SK-N-SH treated with all-trans-retinoic acid at 6 μM for 48 hours (cell line): Measurements from ENCODE around the gene RCAN1.

Experiments
- ARNTL ChIP-seq: fragments of 450-650 bp; formaldehyde crosslinking; IDR thresholded peaks from 2 replicates; pipeline ENCODE4 v1.5.0; 2020; ENCODE audit warnings: low read depth, mild to moderate bottlenecking, moderate library complexity, borderline replicate concordance
- SNAI2 ChIP-seq: fragments of 250-450 bp; sonication (Bioruptor Pico); IDR thresholded peaks from 2 replicates; pipeline ENCODE4 v1.5.0; 2020; ENCODE audit warnings: mild to moderate bottlenecking, moderate library complexity
- TCF4 ChIP-seq: fragments of 250-450 bp; sonication (Bioruptor Pico); IDR thresholded peaks from 2 replicates; pipeline ENCODE4 v1.8.0; 2021; ENCODE audit warnings: mild to moderate bottlenecking, moderate library complexity, borderline replicate concordance
- ZNF565 ChIP-seq: fragments of 450-650 bp; formaldehyde crosslinking; conservative IDR thresholded peaks from 2 replicates; pipeline ENCODE4 v1.5.0; 2020; ENCODE audit warnings: low read depth, mild to moderate bottlenecking, moderate library complexity

DNA sequence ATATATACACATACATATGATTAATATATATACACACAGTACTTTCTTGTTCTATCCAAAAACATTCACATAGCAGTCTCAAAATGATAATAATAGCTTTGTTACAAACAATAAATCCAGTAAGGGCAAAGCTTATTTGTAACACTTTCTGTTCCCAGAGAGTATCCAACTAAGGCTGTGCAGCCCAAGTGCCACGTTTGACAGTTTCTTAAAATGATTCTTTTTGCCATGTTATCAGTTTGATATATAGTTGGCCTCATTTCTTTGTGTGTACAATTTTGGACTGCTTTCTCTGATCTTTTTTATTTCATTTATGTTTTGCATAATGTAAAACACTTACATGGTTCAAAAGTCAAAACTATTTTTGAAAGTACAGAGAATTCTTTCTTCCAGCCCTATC lies 114.7 kb downstream of the RCAN1 start:
- TF ChIP-seq SNAI2, result no peak
- no peak for TF ChIP-seq TCF4
- no peak for TF ChIP-seq ZNF565 (CRISPR knock-in tag)
- no peak for TF ChIP-seq ARNTL (CRISPR knock-in tag)
